Islet of Langerhans (tissue), 1 donor: ENCODE results near the gene POLDIP3.

Source experiments
- FAIRE-seq: peaks from one replicate; lab custom pipeline; 2011; peaks lifted over from hg19 to GRCh38; lab: Jason Lieb, UNC

POLDIP3 gene, protein sequence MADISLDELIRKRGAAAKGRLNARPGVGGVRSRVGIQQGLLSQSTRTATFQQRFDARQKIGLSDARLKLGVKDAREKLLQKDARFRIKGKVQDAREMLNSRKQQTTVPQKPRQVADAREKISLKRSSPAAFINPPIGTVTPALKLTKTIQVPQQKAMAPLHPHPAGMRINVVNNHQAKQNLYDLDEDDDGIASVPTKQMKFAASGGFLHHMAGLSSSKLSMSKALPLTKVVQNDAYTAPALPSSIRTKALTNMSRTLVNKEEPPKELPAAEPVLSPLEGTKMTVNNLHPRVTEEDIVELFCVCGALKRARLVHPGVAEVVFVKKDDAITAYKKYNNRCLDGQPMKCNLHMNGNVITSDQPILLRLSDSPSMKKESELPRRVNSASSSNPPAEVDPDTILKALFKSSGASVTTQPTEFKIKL

DNA sequence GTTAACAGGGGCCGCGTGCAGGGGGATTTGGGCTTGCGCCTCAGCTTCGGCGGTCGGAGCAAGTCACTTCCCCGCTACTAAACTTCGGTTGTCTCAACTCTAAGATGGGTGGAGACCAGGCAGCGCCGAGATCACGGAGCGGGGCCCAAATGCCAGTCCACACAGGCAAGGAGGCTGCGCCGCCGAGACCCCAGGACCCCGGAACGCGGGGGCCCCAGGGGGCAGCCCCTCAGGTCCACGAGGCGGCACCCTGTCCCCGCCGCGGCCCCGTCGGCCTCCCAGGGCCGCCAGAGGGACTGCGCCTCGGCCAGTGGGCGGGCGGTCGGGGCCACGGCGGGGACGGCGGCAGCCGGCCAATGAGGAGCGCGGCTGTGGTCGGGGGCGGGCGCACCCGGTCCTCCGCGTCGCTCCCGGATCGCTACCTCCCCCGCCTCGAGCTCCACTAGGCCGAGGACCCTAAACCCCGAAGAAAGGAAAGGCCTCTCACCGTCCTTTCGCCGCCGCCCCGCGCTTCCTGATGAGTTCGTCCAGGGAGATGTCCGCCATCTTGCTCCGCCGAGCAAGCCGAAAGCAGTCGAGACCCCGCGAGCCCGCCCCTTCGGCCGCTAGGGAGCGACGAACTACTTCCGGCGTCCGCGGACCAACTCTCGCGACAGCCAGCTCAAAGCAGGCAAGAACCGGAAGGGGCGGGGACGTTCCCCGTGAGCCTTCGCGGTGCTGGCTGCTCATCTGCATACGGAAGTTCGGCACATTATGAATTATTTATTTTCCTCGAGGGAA, at the start of gene POLDIP3:
POLDIP3 (minus strand) TSS at position 572 of the 780 bp plus-strand sequence; CDS start at position 546, 26 bp downstream.
- FAIRE-seq: no peak

DNA sequence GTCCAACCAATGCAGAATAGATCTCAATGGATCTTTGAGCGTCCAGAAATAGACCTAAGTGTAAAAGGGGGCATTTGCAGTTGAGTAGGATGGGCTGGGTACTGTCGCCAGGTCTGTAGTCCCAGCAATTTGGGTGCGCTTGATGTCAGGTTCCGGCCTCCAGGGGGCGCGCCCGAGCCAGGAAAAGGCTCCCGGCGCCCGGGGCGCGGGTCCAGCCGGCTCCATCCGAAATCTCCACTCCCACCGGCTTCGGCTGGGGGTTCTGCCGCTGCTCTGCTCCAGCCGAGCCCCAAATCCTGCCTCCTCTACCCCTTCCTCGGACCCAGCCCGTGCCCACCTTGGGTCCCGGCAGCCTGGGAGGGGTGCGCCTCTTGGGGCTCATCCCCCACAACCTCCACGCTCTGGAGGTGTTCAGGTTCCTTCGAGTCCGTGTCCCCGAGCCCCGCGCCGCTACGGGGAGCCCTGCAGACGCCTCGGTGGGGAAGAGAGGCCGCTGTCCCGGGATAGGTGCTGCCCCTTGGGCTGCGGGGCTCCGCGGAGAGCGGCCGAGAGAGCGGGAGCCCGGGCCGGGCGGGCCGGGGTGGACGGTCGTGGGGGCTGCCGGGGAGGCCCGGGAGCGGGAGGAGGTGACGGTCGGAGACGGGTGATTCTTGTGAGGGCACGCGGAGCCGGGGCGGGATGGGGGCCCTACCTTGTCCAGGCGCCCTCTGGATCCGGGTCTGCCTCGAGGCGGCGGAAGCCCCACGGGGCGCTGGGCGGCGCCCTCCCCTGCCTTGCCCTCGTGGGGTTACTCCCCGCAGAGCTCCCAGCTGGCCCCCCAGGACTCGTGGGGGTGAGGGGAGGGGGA, 47.5 kb upstream of the POLDIP3 start:
- no peak for FAIRE-seq

DNA sequence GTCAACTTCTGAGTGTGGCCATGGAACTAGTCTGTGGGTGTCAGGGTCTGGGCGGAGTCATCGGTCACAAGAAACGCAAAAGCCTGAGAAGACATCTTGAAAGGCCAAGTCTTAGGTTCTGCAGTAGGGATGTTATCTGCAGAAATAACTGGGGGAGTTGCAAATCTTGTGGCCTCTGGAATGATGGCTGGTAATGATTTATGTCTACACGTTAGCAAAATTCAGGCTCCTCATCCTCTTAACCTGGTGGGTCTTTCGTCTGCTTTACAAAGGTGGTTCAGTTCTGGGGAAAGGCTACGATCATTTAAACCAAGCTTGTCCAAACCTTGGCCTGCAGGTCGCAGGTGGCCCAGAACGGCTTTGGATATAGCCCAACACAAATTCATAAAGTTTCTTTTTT, 41.9 kb upstream of the POLDIP3 start:
- FAIRE-seq: no peak

GRCh38 chr22:42655693-42656092, 41.0 kb upstream of the POLDIP3 start:
- no peak for FAIRE-seq

- no peak for FAIRE-seq
These were observed 39.9 kb upstream of the POLDIP3 start for GRCh38 chr22:42654436-42655073.

DNA sequence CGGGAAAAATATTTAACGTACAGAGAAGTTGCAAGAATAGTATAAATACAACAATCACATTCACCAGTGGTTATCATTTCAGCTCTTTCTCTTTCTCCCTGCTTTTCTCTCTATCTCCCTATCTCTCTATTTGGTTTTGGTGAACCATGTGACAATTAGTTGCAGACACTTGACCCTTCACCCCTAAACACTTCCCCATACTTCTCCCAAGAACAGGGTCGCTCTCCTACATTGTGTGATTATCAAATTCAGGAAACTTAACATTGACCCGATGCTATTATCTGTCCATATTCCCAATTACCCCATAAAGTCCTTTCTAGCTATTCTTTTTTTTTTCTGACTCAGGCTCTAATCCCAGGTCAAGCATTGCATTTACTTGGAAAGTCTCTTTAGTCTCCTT, 39.3 kb upstream of the POLDIP3 start:
- FAIRE-seq: no peak

DNA sequence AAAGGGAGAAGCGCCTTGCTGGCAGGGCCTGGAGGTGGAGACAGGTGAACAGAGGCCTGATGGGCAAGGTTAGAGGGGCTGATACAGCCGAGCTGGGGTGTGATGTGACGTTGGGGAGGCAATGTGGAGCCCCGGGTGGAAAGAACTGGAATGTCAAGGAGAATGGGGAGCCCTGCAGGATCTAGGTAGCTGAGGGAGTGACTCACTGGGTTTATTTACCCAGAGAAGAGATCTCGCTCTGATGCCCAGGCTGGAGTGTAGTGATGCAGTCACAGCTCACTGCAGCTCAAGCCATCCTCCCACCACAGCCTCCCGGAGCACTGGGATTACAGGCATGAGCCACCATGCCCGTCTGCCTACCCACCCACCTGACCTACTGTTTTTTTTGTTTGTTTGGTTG, 36.5 kb upstream of the POLDIP3 start:
- no peak for FAIRE-seq

GRCh38 chr22:42649246-42650099, 34.8 kb upstream of the POLDIP3 start, which contains the start of gene CYB5R3:
TSS of gene CYB5R3 (minus strand) at chr22:42649392. CDS start at chr22:42649315, 77 bp downstream.
- FAIRE-seq: no peak

DNA sequence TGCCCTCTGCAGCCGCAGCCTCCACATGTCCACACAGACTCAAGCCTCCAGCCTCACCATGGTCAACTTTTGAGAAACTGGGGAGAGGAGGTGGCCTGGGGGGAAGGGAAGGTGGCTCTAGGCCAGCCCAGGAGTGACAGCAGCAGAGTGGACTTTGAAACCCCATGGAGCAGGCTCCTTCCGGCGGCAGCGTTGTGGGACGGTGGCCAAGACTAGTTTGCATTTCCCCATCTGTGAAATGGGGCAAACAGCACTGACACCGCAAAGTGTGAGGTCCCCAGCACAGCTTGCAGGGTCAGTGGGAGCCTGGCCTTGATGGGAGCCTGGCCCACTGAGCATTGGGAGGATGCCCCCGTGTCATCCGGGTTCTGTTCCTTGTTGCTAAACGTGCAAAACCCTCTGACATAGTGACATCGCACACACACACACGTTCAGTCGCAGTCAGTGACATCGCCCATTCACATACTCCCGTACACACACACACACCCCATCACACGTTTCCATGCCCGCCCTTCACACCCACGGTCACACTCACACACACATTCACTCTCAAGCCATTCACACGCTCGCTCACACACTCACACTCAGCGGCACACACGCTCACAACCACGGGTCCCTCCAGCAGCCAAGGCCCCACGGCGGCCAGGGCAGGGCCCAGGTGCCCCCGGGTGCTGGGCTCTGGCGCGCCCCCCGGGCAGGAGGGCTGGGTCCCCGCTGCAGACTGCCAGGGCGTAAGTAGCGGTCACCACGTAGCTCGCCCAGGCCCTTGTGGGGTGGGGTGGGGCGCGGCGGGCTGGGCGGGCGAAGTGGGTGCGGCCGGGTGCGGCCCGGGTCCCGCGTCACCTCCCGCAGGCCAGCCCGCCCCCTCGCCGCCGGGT, 33.9 kb upstream of the POLDIP3 start:
- no peak for FAIRE-seq

DNA sequence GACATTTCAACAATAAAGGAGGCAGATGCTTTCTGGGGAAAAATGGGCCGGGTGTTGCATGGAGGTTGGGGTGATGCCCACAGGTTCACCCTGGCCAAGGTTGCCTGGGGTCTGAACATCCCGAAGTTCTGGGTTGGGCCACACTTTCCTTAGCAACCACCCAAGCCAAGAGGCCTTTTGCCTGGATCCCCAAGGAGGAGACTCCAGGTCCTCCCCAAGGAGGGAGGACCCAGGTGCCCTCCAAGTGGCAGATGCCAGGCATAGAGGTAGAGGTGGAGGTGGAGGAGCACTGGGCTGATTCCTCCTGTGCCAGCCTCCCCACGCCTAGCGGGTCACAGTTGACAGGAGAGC, 33.3 kb upstream of the POLDIP3 start:
- no peak for FAIRE-seq

- FAIRE-seq: no peak
These were observed 32.2 kb upstream of the POLDIP3 start for GRCh38 chr22:42646569-42647525.

GRCh38 chr22:42645938-42646568, 31.4 kb upstream of the POLDIP3 start:
- FAIRE-seq: no peak

DNA sequence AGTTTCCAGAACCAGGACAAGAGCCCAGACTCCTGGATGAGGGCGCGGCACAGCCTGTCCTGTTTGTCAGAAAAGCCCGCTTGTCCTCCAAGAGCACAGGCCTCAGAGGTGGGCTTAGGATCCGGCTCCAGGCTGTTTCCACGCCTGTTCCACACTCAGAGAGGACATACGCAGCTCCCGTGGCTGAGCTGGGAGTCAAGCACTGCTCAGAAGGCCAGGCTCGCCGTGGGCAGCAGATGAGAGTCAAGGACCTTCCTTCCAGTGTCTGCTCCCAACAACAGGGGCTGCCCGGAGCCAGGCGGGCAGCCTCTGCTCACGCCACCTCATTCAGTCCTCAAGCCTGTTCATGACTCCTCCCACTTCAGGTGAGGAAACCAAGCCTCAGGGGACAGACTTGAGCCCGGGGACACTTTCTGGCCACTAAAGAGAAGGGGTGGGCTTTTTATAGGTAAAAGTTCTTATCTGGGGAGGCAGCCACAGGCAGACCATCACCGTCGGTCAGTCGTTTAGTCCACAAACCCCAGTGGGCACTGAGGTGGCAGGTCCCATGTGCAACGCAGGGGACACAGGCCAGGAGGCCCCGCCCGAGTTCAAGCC, 30.8 kb upstream of the POLDIP3 start:
- no peak for FAIRE-seq

DNA sequence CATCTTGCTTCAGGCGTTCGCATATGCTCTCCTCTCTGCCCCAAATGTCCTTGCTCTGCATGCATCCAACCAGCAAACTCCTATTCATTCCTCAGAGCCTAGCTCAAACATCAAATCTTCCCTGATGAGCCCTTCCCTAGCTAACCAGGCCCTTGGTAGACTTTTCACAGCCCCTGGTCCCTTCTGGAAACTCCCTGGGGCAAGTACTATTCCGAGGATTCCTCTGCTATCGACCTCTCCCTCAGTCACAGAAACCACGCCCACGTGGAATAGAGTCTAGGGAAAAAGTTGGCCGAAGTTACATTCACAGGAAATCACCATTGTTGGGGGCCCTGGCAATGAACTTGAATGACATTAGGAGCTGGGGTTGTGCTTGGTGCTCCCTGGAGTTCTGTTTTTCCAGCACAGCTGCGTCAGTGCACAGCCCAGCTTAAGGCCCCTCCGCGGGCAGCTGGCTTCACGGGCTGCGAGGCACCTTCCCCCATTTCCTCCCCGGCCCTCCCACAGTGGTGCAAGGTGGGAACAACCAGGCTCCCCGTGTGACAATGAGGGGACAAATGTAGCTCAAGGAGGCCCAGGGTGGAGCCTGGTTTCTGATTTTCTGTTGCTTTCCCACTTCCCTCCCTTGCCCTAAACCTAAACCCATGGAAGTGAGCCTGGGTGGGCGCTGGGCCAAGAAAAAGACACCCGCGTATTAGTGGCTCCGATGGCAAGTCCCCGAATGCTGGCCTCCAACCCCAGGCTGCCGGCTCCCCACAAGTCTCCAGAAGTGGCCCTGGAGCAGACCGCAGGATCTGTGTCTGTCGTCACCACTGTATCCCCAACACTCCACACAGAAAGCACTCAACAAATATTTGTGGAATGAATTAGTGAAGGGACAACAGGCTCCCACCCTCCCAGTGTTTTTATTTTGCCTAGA, 30.0 kb upstream of the POLDIP3 start:
- no peak for FAIRE-seq

DNA sequence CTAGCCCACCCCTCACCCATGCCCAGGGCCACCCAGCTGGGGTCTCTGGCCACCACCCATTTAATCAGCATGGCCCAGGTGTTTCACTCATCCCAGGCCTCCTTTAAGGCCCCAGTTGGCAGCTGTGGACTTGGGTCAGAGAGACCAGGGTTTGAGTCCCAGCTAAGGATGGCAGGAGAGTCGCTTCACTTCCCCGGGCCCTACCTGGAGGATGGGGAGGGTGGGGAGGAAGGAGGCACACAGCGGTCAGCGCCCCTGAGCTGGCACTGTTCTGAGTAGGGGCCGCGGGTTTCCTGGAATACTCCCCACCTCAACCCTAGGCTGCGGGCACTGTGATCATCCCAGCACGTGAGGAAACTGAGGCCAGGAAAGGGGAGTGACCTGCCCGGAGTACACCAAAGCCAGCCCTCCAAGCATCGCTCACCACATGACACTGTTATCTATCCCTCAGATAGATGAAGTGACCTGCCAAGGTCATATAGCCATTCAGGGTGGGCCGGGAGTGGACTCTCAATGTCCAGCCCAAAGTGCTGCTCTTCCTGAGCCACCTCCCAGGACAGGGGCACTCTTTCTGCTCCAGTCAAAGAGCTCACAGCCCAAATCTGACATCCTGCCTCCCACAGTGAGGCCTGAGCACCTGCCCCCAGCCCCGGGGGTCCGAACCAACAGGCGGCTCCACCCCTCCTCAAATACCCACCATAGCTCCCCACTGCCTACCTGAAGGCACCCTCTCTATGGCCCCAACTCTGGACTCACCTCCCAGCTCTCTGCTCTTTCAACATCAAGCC, 29.1 kb upstream of the POLDIP3 start:
- FAIRE-seq: no peak
